NCI-H2029 (cell line): ENCODE results near the gene TAF10.

Experiments
- DNase-seq: peaks from one replicate; lab custom pipeline; 2025; lab: John Stamatoyannopoulos, UW

TAF10 gene

DNA sequence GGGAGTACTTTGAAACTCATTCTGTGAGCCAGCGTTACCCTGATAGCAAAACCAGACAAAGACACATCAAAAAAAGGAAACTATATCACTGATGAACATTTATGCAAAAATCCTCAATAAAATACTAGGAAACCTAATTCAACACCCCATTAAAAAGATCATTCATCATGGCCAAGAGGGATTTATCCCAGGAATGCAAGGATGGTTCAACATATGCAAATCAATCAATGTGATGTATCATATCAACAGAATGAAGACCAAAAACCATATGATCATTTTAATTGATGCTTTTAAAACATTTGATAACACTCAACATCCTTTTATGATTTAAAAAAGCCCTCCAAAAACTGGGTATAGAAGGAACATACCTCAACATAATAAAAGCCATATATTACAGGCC is 28.4 kb downstream of the TAF10 start:
- DNase-seq = no peak

DNA sequence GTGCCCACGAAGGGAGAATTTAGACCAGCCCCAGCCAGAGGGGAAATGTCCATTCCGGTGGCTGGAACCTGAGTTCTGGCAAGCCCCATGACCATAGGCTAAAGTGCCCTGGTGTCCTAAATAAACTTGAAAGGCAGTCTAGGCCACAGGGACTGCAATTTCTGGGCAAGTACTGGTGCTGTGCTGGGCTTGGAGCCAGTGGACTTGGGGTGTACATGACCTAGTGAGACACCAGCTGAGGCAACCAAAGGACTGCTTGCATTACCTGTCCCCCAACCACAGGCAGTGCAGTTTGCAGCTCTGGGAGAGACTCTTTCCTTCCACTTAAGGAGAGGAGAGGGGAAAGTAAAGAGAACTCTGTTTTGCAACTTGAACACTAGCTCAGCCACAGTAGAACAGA is 32.3 kb downstream of the TAF10 start:
- no peak for DNase-seq

DNA sequence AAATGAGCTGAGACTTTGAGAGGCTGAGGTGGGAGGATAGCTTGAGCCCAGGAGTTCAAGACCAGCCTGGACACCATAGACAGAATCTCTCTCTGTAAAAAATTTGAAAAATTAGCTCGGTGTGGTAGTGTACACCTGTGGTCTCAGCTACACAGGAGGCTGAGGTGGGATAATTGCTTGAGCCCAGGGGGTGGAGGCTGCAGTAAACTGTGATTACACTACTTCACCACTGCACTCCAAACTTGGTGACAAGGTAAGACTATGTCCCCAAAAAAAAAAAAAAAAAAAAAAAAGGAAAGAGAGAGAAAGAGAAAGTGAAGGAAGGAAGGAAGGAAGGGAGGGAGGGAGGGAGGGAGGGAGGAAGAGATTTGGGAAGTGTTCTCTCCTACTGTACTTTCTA is 33.9 kb downstream of the TAF10 start:
- no peak for DNase-seq

DNA sequence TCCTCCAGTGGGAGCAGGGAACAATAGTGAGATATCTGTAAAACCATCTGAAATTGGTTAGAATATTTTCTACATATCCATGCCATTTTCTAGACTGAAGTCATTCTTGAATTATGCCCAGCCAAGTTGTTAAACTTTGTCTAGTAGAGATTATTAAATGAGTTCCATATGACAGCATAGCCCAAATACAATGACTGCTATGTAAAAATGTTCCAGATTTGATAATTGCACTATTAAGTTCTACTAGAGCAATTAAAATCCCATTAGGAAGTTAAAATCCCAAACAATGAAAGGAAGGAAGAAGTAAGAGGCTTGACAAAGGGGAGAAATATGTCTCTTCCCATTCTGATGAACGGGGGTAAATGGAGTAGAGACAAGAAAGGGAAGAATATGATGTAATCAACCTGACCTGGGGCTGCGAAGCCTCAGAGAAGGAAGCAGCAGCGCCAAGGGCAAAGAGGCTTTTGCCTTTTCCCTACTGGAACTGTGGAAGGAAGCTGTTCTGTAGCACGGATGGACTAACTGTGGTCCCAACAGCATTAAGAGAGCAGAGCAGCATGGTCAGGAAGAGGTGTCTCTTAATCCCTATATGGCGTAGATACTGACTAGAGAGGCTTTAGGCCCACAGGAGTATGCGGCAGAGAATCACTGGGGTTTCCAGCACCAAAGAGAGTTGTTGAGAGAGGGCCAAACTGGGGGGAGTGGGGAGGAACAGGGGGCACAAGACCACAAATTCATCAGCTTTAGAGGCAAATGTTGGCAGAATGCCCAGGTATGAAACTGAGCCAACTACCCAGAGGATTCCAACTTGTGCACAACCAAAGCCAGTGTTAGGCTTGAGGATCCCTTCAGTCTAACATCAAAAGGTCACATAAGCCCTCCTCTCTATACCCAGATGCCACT is 35.3 kb downstream of the TAF10 start:
- DNase-seq = peak; percentile 5

DNA sequence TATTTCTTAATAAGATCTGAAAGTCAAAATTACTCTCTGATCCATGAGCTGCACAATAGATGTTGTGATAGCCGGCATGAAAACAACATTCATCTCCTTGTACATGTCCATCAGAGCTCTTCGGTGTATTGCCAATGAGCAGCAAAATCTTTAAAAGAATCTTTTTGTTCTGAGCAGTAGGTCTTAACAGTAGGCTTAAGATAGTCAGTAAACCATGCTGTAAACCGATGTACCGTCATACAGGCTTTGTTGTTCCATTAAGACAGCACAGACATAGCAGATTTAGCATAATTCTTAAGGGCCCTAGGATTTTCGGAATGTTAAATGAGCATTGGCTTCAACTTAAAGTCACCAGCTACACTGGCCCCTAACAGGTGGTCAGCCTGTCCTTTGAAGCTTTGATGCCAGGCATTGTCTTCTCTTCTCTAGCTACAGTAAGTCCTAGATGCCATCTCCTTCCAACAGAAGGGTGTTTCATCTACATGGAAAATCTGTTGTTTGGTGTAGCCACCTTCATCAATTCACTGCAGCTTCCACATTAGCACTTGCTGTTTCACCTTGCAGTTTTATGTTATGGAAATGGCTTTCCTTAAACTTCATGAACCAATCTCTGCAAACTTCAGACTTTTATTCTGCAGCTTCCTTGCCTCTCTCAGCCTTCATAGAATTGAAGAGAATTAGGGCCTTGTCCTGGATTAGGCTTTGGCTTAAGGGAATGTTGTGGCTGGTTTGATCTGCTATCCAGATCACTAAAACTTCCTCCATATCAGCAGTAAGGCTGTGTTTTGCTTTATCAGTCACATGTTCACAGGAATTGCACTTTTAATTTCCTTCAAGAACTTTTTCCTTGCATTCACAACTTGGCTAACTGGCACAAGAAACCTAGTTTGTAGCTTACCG is 37.0 kb downstream of the TAF10 start:
- DNase-seq = no peak

DNA sequence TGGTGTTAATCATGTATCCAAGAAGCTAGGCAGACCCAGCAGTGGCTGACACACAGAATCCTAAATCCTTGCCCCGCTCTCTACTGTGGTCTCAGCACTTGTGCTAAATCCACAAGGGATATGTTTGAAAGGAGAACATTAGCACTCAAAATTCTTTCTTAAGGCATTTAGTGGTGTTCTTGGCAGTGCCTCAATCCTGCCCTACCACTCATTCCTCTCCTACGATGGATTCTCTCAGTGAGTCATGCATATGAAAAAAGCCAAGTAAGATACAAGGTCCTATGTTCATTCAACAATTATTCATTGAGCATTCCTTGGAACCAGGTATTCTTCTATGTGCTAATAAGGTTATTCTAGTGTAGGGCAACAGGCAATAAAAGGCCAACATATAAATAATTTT is 39.8 kb downstream of the TAF10 start:
- no peak for DNase-seq

DNA sequence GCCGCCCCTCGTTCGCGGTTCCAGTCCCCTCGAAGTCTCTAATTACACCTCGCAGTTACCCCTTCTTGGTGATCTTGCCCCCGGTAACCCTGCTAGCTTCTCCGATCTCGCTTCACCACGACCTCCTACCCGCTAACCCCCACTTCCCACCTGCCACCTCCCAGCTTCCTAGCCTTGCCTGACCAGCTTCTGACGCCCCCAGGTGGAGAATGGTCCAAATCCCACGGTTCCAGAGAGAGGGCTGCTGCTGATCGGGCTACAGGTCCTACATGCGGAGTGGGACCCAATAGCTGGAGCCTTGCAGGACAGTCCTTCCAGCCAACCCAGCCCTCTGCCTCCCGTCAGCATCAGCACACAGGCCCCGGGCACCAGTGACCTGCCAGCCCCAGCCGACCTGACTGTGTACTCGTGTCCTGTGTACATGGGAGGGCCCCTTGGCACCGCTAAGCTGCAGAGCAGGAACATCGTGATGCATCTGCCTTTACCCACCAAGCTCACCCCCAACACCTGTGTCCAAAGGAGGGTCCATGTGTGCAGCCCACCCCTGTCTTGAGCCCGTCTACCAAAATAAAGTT is 40.5 kb downstream of the TAF10 start:
- DNase-seq = no peak

DNA sequence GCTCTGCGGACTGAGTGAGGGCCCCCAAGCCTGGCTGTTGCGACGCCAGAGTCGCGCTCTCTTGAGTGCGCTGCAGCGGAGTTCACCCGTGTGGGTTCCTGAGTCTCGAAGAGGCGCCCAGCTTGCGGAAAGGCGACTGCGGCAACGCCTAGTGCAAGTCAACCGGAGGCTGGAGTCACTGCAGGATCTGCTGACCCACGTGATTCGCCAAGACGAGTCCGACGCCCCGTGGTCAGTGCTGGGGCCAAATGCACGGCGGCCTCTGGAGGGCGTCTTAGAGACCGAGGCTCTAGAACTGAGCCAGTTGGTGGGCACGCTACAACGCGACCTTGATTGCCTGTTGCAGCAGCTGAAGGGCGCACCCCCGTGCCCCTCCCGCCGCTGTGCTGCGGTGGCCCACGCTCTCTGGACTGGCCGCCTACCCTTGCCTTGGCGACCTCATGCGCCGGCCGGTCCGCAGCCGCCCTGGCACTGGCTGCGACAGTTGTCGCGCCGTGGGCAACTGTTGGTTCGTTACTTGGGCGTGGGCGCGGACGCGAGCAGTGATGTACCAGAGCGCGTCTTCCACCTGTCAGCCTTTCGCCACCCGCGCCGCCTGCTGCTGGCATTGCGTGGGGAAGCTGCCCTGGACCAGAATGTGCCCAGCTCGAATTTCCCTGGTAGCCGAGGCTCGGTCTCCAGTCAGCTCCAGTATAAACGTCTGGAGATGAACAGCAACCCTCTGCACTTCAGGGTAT is 41.2 kb downstream of the TAF10 start:
- no peak for DNase-seq

DNA sequence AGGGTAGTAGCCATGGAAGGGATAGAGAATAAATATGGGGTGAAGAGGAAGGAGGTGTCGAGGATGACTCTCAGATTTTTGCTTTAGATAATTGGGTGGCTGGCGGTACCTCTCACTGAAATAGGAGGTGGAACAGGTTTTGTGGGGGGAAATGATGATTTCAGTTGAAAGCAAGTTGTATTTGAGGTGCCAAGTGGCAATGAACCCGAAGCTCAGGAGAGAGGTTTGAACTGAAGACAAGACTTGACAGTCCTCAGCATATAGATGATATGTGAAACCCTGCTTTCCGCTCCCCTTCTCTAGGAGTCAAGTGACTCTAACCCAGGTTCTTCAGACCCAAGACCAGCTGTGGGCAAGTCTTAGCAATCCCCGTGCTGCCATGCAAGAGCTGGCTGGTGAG is 42.3 kb downstream of the TAF10 start:
- no peak for DNase-seq

DNA sequence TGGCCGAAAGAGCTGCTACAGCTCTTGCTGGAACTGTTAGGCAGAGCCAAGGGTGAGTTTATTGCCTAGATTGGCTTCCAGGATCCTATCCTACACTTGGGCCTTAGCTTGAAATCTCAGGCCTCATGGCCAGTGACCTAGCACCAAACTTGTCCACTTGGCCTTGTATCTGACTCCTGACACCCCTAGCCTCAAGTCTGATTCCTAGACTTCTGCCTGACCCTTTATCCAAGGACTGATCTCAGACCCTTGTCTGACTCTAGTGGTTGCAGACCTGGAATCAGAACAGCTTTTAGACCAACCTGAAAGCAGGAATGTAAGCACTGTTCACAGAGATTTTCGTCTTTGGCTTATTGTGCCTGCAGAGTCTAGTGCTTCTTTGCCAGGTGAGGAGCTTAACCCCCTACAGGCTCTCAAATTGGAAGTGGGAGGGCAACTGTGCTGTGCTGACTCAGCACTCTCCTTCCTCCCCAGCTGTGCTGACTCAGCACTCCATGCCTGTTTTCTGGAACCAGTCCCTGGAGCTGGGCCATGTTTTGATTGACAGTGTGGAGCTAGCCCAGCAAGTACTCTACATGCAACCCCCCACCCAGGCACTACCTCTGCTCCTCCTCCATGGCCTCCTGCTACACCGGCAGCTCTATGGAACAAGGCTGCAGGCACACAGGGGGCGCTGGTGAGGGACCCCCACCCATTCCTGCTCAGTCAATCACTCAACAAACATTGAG is 43.7 kb downstream of the TAF10 start:
- DNase-seq = peak; percentile 77

DNA sequence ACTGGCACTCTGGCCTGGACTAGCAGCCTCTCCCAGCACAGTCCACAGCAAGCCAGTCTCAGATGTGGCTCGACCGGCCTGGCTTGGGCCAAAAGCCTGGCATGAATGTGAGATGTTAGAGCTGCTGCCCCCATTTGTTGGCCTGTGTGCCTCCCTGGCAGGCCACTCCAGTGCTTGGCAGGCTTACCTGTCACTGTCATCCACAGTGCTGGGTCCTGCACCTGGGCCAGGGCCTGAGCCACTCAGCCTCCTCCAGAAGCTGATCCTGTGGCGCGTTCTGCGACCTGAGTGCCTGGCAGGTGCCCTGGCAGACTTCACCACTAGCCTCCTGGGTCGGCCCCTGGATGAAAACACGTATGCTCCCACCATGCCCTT is 44.7 kb downstream of the TAF10 start:
- DNase-seq = peak; percentile 26

DNA sequence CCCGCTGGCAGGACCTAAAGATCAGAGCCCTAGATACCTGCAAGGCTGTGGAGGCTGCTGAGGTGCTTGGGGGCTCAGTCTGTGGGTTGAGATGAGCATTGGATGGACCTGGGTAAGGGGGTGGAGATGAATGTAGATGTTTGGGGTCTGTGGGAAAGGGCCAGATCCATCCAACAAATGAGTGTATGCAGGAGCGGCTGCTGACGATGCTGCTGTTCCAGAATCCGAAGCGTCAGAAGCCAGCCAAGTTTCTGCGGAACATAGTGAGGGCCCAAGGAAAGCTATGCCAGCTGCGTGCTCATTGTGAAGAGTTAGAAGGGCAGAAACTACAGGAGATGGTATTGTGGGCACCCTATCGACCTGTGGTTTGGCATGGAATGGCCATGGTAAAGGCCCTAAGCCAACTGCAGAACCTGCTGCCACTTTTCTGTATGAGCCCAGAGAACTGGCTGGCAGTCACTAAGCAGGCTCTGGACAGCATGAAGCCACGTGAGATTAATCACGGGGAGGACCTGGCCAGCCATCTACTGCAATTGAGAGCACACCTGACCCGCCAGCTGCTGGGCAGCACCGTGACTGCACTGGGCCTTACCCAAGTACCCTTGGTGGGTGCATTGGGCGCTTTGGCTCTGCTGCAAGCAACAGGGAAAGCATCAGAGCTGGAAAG is 45.2 kb downstream of the TAF10 start:
- peak; percentile 26 for DNase-seq

DNA sequence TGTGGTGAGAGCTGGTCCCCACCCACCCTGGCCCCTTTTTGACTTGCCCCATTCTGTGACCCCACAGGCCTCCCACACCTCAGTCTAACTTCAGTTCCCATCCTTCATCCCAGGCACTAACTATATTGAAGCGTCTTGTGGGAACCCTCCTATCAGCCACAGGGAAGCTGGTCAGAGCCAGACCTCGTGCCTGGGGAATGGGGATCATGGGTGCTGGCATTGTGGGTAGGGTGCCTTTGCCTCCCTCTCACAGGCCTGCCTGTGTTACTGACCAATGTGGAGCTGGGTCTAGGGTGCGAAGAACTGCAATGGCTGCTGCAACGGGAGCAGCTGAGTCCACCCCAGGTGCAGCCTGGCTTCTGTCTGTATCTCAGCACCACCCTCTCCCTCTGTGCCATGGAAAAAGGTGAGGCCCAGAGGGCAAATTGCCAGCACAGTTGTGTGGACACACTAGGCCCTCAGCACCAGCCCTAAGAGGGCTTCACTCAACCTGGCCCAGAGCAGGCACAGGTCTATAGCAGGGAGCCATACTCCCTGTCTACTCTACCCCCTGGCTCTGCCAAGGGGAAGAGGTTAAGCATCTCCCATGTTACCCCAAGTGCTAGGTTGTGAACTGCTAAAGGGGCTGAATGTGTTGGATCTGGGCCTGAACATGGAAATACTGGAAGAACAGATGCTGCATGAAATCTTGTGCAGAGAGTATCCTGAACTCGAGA is 45.9 kb downstream of the TAF10 start:
- peak; percentile 5 for DNase-seq

DNA sequence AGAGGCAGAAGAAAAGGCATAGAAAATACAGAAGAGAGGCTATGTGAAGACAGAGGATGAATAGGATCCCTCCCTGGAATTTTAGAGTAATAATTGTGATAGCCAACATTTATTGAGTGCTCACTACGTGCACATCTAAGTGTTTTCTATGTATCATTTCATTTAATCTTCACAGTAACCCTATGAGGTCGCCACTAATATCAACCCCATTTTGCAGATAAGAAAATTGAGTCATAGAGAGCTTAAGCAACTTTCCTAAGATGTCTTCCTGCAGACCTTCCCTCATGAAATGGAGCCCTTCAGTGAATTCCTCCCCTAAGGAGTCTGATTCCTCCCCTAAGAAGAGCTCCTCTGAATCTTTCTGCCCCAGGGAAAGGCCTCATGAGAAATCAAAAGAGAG is 46.7 kb downstream of the TAF10 start:
- DNase-seq = no peak

DNA sequence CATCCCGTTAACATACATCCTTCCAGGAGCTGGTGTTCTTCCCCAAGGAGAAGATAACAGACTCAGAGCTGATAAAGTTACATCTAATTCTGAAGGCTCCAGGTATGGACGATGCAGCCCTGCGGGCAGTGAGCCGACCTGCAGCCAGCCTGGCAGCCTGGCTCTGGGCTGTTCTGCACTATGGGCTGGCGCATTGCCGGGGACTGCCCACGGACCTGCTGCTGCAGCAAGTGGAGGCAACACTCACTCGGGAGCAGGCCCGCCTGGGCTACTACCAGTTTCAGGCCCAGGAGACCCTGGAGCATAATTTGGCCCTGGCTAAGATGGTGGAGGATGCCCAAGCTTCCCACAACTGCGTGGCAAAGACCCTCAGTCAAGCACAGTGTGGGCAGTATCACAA is 48.3 kb downstream of the TAF10 start:
- DNase-seq = no peak

DNA sequence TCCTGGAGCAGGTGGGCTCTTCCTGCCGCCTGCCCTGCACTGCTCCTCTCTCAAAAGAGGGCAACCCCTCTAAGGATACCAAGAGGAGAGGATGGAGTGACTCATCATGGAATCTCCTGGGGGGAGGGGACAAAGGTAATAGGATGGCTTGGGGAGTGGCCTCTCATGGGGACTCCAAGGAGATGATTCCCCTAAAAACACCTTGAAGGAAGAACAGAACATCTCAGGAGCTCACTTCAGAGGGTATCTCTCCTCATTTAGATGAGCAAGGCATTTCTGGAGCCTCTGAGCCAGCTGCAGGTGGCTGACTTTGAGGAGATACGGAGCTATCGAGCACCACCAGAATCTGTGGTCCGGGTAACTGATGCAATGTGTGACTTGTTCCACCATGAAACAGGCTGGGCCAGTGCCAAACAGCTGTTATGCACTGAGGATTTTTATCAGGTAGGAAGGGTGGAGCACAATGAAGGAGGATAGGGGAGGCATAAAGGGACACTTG is 48.8 kb downstream of the TAF10 start:
- no peak for DNase-seq

DNA sequence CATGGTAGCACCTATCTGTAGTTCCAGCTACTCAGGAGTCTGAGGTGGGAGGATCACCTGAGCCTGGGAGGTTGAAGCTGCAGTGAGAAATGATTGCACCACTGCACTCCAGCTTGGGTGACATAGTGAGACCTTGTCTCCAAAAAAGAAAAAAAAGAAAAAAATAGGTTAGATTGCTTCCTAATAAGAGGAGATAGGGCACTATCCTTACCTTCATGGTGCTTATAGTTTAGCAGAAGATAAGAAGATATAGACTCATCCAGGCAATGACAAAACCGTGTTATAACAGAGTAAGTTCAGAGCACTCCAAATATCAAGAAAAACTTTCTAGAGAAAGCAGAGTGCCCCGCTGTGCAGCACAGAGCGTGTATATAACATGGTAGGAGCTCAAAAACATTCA is 50.7 kb downstream of the TAF10 start:
- no peak for DNase-seq
